Measurements from ENCODE around the gene SERPINB7. TPM values are rescaled to one million over a fixed set of nuclear protein-coding genes. Genes with fewer than 3 reads are reported as not detected.

SERPINB7 gene
- total RNA-seq, 1 experiment from 2014 or later, result not detected

DNA sequence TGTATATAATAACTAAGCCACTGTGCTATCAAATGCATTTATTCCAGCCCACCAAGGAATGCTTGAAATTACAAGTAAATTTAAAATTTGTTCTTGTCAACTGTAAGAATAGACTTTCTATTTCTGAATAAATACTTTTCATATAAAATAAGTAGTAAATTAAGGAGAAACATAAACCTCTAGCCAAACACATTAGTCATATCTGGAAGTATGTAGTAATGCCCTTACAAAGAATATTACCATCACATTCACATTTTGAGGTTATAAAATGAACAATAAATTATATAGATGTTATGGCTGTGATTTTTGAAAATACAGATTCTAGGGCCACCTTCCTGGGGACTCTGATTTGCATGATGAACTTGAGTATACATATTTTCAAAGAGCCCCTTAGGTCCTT, 54.7 kb downstream of the SERPINB7 start:
- no TSS peak for BruUV-seq (replicated peaks)
- ChIA-PET POLR2A (no interaction called here), CTCF (no interaction called here), RAD21 (ENCODE audit: low non-redundant PET in 1 of 2, low total read pairs in 2 of 2, uncharacterized antibody in 2 of 2, unreplicated experiment in 2 of 2) (no interaction called here)
- H4K20me1 ChIP-seq (ENCODE audit: insufficient read depth), result no peaks in the 10 kb centered on the region
- no peak overlapping the region for H3K4me3 ChIP-seq (replicated peaks in 1 of 2; ENCODE audit: low read depth in 1 of 2, low read length in 2 of 2)
- TF ChIP-seq, protein P1, sequence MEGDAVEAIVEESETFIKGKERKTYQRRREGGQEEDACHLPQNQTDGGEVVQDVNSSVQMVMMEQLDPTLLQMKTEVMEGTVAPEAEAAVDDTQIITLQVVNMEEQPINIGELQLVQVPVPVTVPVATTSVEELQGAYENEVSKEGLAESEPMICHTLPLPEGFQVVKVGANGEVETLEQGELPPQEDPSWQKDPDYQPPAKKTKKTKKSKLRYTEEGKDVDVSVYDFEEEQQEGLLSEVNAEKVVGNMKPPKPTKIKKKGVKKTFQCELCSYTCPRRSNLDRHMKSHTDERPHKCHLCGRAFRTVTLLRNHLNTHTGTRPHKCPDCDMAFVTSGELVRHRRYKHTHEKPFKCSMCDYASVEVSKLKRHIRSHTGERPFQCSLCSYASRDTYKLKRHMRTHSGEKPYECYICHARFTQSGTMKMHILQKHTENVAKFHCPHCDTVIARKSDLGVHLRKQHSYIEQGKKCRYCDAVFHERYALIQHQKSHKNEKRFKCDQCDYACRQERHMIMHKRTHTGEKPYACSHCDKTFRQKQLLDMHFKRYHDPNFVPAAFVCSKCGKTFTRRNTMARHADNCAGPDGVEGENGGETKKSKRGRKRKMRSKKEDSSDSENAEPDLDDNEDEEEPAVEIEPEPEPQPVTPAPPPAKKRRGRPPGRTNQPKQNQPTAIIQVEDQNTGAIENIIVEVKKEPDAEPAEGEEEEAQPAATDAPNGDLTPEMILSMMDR (IDR thresholded peaks at IDR 0.05 in 2 of 3, conservative IDR thresholded peaks at IDR 0.05 in 1 of 3; ENCODE audit: borderline replicate concordance in 1 of 3, insufficient read depth in 1 of 3, low read depth in 2 of 3, low read length in 2 of 3), result no peak
- TF ChIP-seq ELF1 (IDR thresholded peaks at IDR 0.05; ENCODE audit: borderline replicate concordance, low read depth) (no peak), TCF7L2 (IDR thresholded peaks at IDR 0.05; ENCODE audit: borderline replicate concordance, extremely low read depth, insufficient read depth, insufficient read length) (no peak)
- no peaks in the 10 kb centered on the region for H3K4me1 ChIP-seq (ENCODE audit: control insufficient read depth in 1 of 2, insufficient read depth in 2 of 2, low read length in 2 of 2)
- H3K27ac ChIP-seq (ENCODE audit: low read depth, low read length), result no peak overlapping the region
- H2AFZ ChIP-seq (ENCODE audit: low read depth, low read length, poor library complexity, severe bottlenecking), result no peak overlapping the region
- intact Hi-C loops (cut with micrococcal nuclease), result no loop called here
- H3K9ac ChIP-seq (ENCODE audit: low read length), result no peak overlapping the region
- no peaks in the 10 kb centered on the region for H3K9me2 ChIP-seq (ENCODE audit: insufficient read depth)
- H3K4me2 ChIP-seq (ENCODE audit: low read length), result no peak overlapping the region
- no peaks in the 10 kb centered on the region for H3K79me2 ChIP-seq (ENCODE audit: insufficient read depth, low read length)
- H3K27me3 ChIP-seq (ENCODE audit: insufficient read depth, low read length), result no peaks in the 10 kb centered on the region
- ATAC-seq, result no peak
- H3K9me3 ChIP-seq (ENCODE audit: control insufficient read depth in 1 of 2, insufficient read depth in 1 of 2, low read depth in 1 of 2, low read length in 2 of 2), result no peaks in the 10 kb centered on the region
- no peak for DNase-seq (ENCODE audit: low read depth, low spot score)
- no peaks in the 10 kb centered on the region for H3K36me3 ChIP-seq (ENCODE audit: control insufficient read depth in 1 of 2, insufficient read depth in 2 of 2, low read length in 2 of 2)

GRCh38 chr18:63831080-63831788, 56.0 kb downstream of the SERPINB7 start:
- no peaks in the 10 kb centered on the region for H3K79me2 ChIP-seq (ENCODE audit: insufficient read depth, low read length)
- no peaks in the 10 kb centered on the region for H3K36me3 ChIP-seq (ENCODE audit: control insufficient read depth in 1 of 2, insufficient read depth in 2 of 2, low read length in 2 of 2)
- H3K9ac ChIP-seq (ENCODE audit: low read length), result no peak overlapping the region
- no peak overlapping the region for H3K4me3 ChIP-seq (replicated peaks in 1 of 2; ENCODE audit: low read depth in 1 of 2, low read length in 2 of 2)
- ATAC-seq (no peak), DNase-seq (ENCODE audit: low read depth, low spot score) (no peak)
- POLR2A ChIA-PET, result no interaction called here
- H2AFZ ChIP-seq (ENCODE audit: low read depth, low read length, poor library complexity, severe bottlenecking), result no peak overlapping the region
- H3K27me3 ChIP-seq (ENCODE audit: insufficient read depth, low read length), result no peaks in the 10 kb centered on the region
- RAD21 ChIA-PET (ENCODE audit: low non-redundant PET in 1 of 2, low total read pairs in 2 of 2, uncharacterized antibody in 2 of 2, unreplicated experiment in 2 of 2), result no interaction called here
- H3K4me1 ChIP-seq (ENCODE audit: control insufficient read depth in 1 of 2, insufficient read depth in 2 of 2, low read length in 2 of 2), result no peaks in the 10 kb centered on the region
- CTCF ChIA-PET, result no interaction called here
- intact Hi-C loops (cut with micrococcal nuclease), result no loop called here
- H3K4me2 ChIP-seq (ENCODE audit: low read length), result no peak overlapping the region
- H3K27ac ChIP-seq (ENCODE audit: low read depth, low read length), result no peak overlapping the region
- H3K9me3 ChIP-seq (ENCODE audit: control insufficient read depth in 1 of 2, insufficient read depth in 1 of 2, low read depth in 1 of 2, low read length in 2 of 2), result no peaks in the 10 kb centered on the region
- no TSS peak for BruUV-seq (replicated peaks)
- no peaks in the 10 kb centered on the region for H4K20me1 ChIP-seq (ENCODE audit: insufficient read depth)
- no peaks in the 10 kb centered on the region for H3K9me2 ChIP-seq (ENCODE audit: insufficient read depth)
- TF ChIP-seq, protein P2, sequence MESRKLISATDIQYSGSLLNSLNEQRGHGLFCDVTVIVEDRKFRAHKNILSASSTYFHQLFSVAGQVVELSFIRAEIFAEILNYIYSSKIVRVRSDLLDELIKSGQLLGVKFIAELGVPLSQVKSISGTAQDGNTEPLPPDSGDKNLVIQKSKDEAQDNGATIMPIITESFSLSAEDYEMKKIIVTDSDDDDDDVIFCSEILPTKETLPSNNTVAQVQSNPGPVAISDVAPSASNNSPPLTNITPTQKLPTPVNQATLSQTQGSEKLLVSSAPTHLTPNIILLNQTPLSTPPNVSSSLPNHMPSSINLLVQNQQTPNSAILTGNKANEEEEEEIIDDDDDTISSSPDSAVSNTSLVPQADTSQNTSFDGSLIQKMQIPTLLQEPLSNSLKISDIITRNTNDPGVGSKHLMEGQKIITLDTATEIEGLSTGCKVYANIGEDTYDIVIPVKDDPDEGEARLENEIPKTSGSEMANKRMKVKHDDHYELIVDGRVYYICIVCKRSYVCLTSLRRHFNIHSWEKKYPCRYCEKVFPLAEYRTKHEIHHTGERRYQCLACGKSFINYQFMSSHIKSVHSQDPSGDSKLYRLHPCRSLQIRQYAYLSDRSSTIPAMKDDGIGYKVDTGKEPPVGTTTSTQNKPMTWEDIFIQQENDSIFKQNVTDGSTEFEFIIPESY (IDR thresholded peaks at IDR 0.05; ENCODE audit: extremely low read depth, insufficient replicate concordance, low read length), result no peak
- TF ChIP-seq CBX3 (IDR thresholded peaks at IDR 0.05; ENCODE audit: low read depth) (no peak), ZFX (IDR thresholded peaks at IDR 0.05) (no peak), CEBPB (IDR thresholded peaks at IDR 0.05; ENCODE audit: low read depth) (no peak), FOSL1 (IDR thresholded peaks at IDR 0.05; ENCODE audit: low read depth) (no peak), SP1 (IDR thresholded peaks at IDR 0.05; ENCODE audit: low read depth) (no peak), ZNF274 (IDR thresholded peaks at IDR 0.05; ENCODE audit: low read depth, low read length) (no peak), EZH2phosphoT487 (IDR thresholded peaks at IDR 0.05; ENCODE audit: borderline replicate concordance) (no peak), JUND (IDR thresholded peaks at IDR 0.05) (no peak)
- TF ChIP-seq, protein P3, sequence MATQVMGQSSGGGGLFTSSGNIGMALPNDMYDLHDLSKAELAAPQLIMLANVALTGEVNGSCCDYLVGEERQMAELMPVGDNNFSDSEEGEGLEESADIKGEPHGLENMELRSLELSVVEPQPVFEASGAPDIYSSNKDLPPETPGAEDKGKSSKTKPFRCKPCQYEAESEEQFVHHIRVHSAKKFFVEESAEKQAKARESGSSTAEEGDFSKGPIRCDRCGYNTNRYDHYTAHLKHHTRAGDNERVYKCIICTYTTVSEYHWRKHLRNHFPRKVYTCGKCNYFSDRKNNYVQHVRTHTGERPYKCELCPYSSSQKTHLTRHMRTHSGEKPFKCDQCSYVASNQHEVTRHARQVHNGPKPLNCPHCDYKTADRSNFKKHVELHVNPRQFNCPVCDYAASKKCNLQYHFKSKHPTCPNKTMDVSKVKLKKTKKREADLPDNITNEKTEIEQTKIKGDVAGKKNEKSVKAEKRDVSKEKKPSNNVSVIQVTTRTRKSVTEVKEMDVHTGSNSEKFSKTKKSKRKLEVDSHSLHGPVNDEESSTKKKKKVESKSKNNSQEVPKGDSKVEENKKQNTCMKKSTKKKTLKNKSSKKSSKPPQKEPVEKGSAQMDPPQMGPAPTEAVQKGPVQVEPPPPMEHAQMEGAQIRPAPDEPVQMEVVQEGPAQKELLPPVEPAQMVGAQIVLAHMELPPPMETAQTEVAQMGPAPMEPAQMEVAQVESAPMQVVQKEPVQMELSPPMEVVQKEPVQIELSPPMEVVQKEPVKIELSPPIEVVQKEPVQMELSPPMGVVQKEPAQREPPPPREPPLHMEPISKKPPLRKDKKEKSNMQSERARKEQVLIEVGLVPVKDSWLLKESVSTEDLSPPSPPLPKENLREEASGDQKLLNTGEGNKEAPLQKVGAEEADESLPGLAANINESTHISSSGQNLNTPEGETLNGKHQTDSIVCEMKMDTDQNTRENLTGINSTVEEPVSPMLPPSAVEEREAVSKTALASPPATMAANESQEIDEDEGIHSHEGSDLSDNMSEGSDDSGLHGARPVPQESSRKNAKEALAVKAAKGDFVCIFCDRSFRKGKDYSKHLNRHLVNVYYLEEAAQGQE (IDR thresholded peaks at IDR 0.05; ENCODE audit: low read depth), result no peak
